ENCODE results near the gene HSPA12B. TPM values are rescaled to one million over a fixed set of nuclear protein-coding genes. Genes with fewer than 3 reads are reported as not detected.

Gene HSPA12B
- total RNA-seq, 1 experiment from 2014 or later = 2.7 TPM

DNA sequence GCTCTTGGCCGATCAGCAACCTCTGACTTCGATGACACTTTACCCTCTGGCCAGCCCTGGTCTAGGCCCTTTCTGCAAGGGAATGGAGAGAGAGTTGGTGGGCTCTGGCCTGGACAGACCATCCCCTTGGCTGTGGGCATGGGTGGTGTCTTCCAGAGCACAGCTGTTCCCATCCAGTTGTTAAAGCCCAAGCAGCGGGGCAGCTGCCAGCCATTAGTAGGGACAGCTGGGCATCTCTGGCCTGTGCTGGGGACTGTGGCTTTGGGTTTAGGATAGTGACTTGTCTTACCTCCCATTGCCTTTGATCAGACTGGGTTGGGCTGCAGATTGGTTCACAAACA, 66.4 kb downstream of the HSPA12B start:
- no peak overlapping the region for H2BK12ac ChIP-seq (ENCODE audit: insufficient read length, low read depth, low read length)
- H4K8ac ChIP-seq (replicated peaks; ENCODE audit: insufficient read length, low read depth, low read length) = no peak overlapping the region
- Mint-ChIP-seq H3K36me3 (ENCODE audit: insufficient read depth in 1 of 3, low read depth in 3 of 3) (peaks cover 24 to 35% (median 29%) of the 10 kb centered on the region in 3 experiments), H3K4me3 (peak overlapping the region in 1 of 2 experiments; percentile 63; a peak in 2 of 5 replicates), H3K27ac (peak overlapping the region in 2 of 3 experiments; percentile 63 to 96; a peak in 4 of 7 replicates), H3K9me3 (no peaks in the 10 kb centered on the region), H3K27me3 (ENCODE audit: low read depth) (peaks cover 15% of the 10 kb centered on the region), H3K4me1 (peaks cover 42 to 55% of the 10 kb centered on the region in 2 experiments)
- no peaks in the 10 kb centered on the region for H3K9me3 ChIP-seq (ENCODE audit: control insufficient read depth, low read depth, low read length)
- H3K9ac ChIP-seq (ENCODE audit: extremely low read depth, insufficient read length, low read length) = no peak overlapping the region
- H2BK5ac ChIP-seq (ENCODE audit: insufficient read length, low read length) = no peak overlapping the region
- no peak overlapping the region for H4K5ac ChIP-seq (ENCODE audit: insufficient read length, low read depth, low read length)
- no peaks in the 10 kb centered on the region for H4K20me1 ChIP-seq (ENCODE audit: control insufficient read depth, insufficient read depth, insufficient read length)
- H2AK5ac ChIP-seq (ENCODE audit: insufficient read length, low read length) = no peak overlapping the region
- DNase-seq = no peak
- no peak overlapping the region for H3K23ac ChIP-seq (ENCODE audit: insufficient read length, low read depth, low read length)
- no peak for TF ChIP-seq CTCF (conservative IDR thresholded peaks at IDR 0.05)
- no peak overlapping the region for H3K14ac ChIP-seq (ENCODE audit: insufficient read depth, low read length)
- no peak overlapping the region for H3K4ac ChIP-seq (ENCODE audit: low read depth, low read length)
- no peak overlapping the region for H3K18ac ChIP-seq (ENCODE audit: insufficient read length, low read depth, low read length)
- H3K56ac ChIP-seq (ENCODE audit: insufficient read length, low read depth, low read length) = no peak overlapping the region
- peaks cover 19% of the 10 kb centered on the region for H3K23me2 ChIP-seq (ENCODE audit: insufficient read length, low read depth, low read length, poor library complexity, severe bottlenecking)
- no peaks in the 10 kb centered on the region for H3K79me1 ChIP-seq (ENCODE audit: insufficient read depth, low read depth, low read length, poor library complexity, severe bottlenecking)
- no peaks in the 10 kb centered on the region for H3K79me2 ChIP-seq (ENCODE audit: insufficient read depth, low read length)
- H2BK20ac ChIP-seq (ENCODE audit: low read depth, low read length, poor library complexity, severe bottlenecking) = no peak overlapping the region
- H4K91ac ChIP-seq (ENCODE audit: insufficient read length, low read depth, low read length) = no peak overlapping the region
- no peak overlapping the region for H2BK15ac ChIP-seq (ENCODE audit: low read depth, low read length)
- no peak overlapping the region for H3T11ph ChIP-seq (ENCODE audit: low read length)
- H3K27ac ChIP-seq (ENCODE audit: insufficient read length, low read depth, low read length) = no peak overlapping the region
- H3K27me3 ChIP-seq (ENCODE audit: insufficient read depth, low read length) = no peaks in the 10 kb centered on the region
- no peak overlapping the region for H2BK120ac ChIP-seq (ENCODE audit: low read depth, low read length, poor library complexity, severe bottlenecking)
- H2AFZ ChIP-seq (ENCODE audit: low read length) = no peak overlapping the region
- WGBS (ENCODE audit: extremely low coverage, insufficient read length, low lambda C conversion rate) = no CpG with 5 or more reads among the region's 3 CpGs
- no peak overlapping the region for H3K4me2 ChIP-seq (ENCODE audit: insufficient read depth, insufficient read length, low read length)
- no peaks in the 10 kb centered on the region; the same call in 1 of the 2 replicates for H3K4me1 ChIP-seq (ENCODE audit: insufficient read depth, low read length)

Data from H9 (cell line).